Measurements from ENCODE around the gene TNRC6C.

Gene TNRC6C

GRCh38 chr17:78040440-78041385, 82.2 kb downstream of the TNRC6C start:
- Histone ChIP-seq H3K4me1 (ENCODE audit: control insufficient read depth, insufficient read depth, low read length) (peaks cover 17% of the 10 kb centered on the region; the same call in 1 of the 2 replicates), H3K36me3 (ENCODE audit: control insufficient read depth in 2 of 2, insufficient read depth in 1 of 2, low read length in 2 of 2) (peaks cover 8 to 12% of the 10 kb centered on the region in 2 experiments), H3K27ac (ENCODE audit: extremely low read depth, low read depth, low read length) (no peak overlapping the region), H3K4me3 (ENCODE audit: low read depth, low read length) (no peak overlapping the region), H3K9me3 (ENCODE audit: control insufficient read depth, insufficient read depth, low read depth, low read length) (no peaks in the 10 kb centered on the region)
- ChIA-PET POLR2A (no interaction called here), CTCF (interaction anchor here (0.9 to 1.4 kb wide), 4 partner anchors 11 to 210 kb away, joined by 3 to 4 read pairs (median 3); no protein-coding TSS in a partner anchor)
- TF ChIP-seq ZNF202 (tag by site-specific recombination; IDR thresholded peaks at IDR 0.05; ENCODE audit: borderline replicate concordance) = no peak
- TF ChIP-seq OSR2 (tag by site-specific recombination; IDR thresholded peaks at IDR 0.05) = peak; percentile 18; the same call in 1 of the 2 replicates
- no peak for TF ChIP-seq EGR2 (tag by site-specific recombination; IDR thresholded peaks at IDR 0.05; ENCODE audit: low read depth)
- 0 out of 2 replicates have a peak, but pooled peaks have one; percentile 28 for TF ChIP-seq ZNF366 (tag by site-specific recombination; conservative IDR thresholded peaks at IDR 0.05)
- TF ChIP-seq REST (tag by site-specific recombination; IDR thresholded peaks at IDR 0.05) = no peak
- TF ChIP-seq ZBTB20 (tag by site-specific recombination; IDR thresholded peaks at IDR 0.05) = no peak
- no peak for TF ChIP-seq ZNF473 (tag by site-specific recombination; IDR thresholded peaks at IDR 0.05)
- TF ChIP-seq ZNF391 (tag by site-specific recombination; IDR thresholded peaks at IDR 0.05; ENCODE audit: borderline replicate concordance, low read depth) = no peak
- 0 out of 2 replicates have a peak, but pooled peaks have one; percentile 31 for TF ChIP-seq PRDM6 (tag by site-specific recombination; IDR thresholded peaks at IDR 0.05)

- H3K36me3 ChIP-seq (ENCODE audit: control insufficient read depth in 2 of 2, insufficient read depth in 1 of 2, low read length in 2 of 2) = peaks cover 12% of the 10 kb centered on the region in 2 experiments
- H3K9me3 ChIP-seq (ENCODE audit: control insufficient read depth, insufficient read depth, low read depth, low read length) = no peaks in the 10 kb centered on the region
- ChIA-PET CTCF (interaction anchor here (0.6 to 1.7 kb wide), 9 partner anchors 12 to 355 kb away, joined by 3 to 9 read pairs (median 3); no protein-coding TSS in a partner anchor), POLR2A (no interaction called here)
- H3K4me3 ChIP-seq (ENCODE audit: low read depth, low read length) = no peak overlapping the region
- peaks cover 17% of the 10 kb centered on the region; the same call in 1 of the 2 replicates for H3K4me1 ChIP-seq (ENCODE audit: control insufficient read depth, insufficient read depth, low read length)
- peak; percentile 81 for TF ChIP-seq ZNF341 (tag by site-specific recombination; IDR thresholded peaks at IDR 0.05; ENCODE audit: low read depth)
- no peak for TF ChIP-seq ZNF350 (tag by site-specific recombination; IDR thresholded peaks at IDR 0.05)
- peak; percentile 92 for TF ChIP-seq PRDM6 (tag by site-specific recombination; IDR thresholded peaks at IDR 0.05)
- no peak for TF ChIP-seq OVOL3 (tag by site-specific recombination; IDR thresholded peaks at IDR 0.05)
- no peak overlapping the region for H3K27ac ChIP-seq (ENCODE audit: extremely low read depth, low read depth, low read length)
Measured at GRCh38 chr17:78041386-78042179, 83.1 kb downstream of the TNRC6C start.

Measured in HEK293 (cell line).